ENCODE measurements around the gene TTYH2.

DNA sequence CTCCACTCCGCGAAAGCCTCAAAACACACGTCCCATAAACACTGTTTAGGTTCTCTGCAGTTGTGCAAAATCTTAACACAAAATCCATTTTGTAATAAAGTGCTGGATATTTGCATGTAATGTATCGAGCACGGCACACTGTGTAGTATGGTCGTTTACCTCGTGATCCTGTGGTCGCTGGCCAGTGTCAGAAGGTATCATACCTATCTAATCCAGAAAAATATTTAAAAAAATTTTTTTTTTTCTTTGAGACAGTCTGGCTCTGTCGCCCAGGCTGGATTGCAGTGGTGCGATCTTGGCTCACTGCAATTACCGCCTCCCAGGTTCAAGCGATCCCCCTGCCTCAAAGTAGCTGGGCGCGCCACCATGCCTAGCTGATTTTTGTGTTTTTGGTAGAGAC, 8.9 kb upstream of the TTYH2 start:
- TF ChIP-seq CTCF (IDR thresholded peaks at IDR 0.05) (no peak), POLR2A (IDR thresholded peaks at IDR 0.05) (no peak), POLR2AphosphoS5 (IDR thresholded peaks at IDR 0.05; ENCODE audit: insufficient read depth in 1 of 2, low read depth in 1 of 2) (no peak)

Measured in vagina (tissue), 2 donors.